ENCODE measurements around the gene LRRC37A2.
"Not testable (repeated sequence)": the region's sequence is repeated elsewhere in the genome, so short reads cannot be mapped to it uniquely, and the experiment has no call there.

LRRC37A2 gene

GRCh38 chr17:46598344-46598931, 86.2 kb downstream of the LRRC37A2 start:
- DNase-seq, result not testable (repeated sequence)

GRCh38 chr17:46600767-46601166, 88.5 kb downstream of the LRRC37A2 start:
- not testable (repeated sequence) for DNase-seq

- DNase-seq, result not testable (repeated sequence)
These were observed 90.9 kb downstream of the LRRC37A2 start for GRCh38 chr17:46603125-46603524.
